ENCODE data around the gene ING2. TPM values are rescaled to one million over a fixed set of nuclear protein-coding genes. Genes with fewer than 3 reads are reported as not detected.

ING2 gene
- total RNA-seq, 1 donor from 2014 or later = 8.0 TPM

DNA sequence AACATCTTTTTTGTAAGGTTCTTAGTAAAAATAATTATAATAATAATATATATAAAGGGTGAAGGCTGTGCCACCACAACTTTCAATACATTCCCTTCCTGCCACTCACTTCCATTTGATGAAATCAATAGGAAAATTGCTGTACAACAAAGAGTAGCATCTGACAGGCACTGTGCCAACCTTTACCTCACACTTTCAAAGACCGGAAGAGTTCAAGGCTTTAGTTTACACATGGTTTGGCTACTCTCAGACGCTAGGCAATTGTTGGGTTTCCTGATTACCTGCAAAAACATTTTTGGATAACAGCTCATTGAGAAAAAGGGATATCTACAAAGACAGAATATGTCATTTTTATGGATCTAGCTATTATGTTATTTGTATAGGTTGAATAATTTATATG, 5.5 kb upstream of the ING2 start:
- no peak for DNase-seq (ENCODE audit: extremely low read depth, low read depth, low spot score)

DNA sequence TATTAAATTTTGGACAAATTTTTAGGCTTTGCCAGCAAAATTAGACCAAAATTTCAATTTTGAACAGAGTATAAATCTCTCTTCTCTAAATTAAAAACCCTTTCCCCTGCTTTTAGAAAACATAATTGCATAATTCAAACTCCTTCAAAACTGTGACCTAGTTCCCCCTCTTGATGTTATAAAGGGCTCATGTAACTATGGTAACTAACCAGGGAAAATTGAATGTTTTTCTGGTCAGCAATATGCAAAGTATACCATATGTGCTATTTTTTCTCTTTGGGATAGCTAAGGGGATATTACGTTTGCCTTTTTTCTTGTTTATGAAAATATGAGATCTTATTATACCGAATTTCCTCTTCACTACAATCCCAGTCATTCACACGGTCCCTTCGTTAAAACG, 5.1 kb upstream of the ING2 start:
- no peak for DNase-seq (ENCODE audit: extremely low read depth, low read depth, low spot score)

DNA sequence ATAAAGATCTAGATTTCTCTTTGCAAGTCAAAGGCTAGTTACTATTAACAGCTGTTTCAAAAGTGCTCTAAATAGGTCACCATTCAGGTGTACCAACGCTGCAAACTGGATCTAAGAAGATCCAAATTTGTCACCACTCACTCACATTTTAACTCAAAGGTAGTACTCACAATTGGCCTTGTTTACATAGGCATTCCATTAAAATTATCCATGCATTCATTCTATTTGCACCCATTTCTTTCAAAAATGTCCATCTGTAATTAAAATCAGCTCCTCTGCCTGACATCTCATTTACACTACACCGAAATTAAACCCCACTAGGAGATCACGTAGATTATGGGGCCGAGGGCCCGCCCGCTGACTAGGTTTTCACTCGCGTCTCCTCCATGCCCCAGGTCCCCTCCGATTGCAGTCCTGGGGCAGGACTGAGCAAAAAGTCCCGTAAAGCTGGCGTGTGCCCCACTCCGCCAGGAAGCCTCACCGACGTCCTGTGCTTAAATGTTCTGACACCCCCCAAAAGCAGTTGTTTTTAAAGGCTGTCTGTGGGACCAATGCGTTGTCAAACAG, 1.3 kb upstream of the ING2 start:
- no peak for DNase-seq (ENCODE audit: extremely low read depth, low read depth, low spot score)

DNA sequence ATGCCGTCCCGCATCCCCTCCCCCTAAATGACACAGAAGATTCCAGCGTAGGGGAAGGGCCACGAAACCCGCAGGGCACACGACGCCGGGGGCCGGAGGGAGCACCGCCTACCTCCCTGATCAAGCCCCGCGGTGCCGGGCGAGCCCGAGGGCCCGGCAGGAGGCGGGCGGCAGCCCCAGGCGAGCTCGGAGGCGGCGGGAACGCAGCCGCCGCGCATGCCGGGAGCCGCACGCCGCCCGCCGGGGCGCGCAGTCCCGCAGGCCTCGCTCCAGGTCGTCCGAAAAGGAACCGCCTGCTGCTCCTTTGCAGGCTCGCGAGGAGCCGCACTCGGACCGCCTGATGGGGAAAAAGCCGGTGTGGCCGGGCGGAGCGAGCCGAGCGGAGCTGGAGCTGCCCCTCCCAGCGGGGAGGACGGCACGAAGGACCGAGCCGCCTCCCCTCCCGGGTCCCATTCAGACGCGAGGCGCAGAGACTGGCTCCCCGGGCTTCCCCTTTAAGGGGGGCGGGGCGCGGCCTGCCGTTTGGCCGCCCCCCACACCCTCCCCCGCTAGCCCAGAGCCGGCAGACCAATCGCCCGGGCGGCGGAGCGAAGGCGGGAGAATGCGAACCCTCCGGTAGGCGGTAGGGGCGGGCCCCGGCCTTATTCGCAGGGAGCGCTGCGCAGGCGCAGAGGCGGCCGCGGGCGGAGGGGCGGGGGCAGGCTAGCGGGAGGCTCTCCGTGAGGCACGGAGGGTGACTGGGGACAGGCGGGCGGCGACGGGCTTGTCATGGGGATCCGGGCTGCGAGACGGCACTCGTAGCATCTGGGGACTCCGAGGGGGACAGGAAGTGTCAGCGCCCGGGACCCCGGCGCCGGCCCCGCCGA, 561 bp upstream of the ING2 start:
- DNase-seq (ENCODE audit: extremely low read depth, low read depth, low spot score) = no peak

DNA sequence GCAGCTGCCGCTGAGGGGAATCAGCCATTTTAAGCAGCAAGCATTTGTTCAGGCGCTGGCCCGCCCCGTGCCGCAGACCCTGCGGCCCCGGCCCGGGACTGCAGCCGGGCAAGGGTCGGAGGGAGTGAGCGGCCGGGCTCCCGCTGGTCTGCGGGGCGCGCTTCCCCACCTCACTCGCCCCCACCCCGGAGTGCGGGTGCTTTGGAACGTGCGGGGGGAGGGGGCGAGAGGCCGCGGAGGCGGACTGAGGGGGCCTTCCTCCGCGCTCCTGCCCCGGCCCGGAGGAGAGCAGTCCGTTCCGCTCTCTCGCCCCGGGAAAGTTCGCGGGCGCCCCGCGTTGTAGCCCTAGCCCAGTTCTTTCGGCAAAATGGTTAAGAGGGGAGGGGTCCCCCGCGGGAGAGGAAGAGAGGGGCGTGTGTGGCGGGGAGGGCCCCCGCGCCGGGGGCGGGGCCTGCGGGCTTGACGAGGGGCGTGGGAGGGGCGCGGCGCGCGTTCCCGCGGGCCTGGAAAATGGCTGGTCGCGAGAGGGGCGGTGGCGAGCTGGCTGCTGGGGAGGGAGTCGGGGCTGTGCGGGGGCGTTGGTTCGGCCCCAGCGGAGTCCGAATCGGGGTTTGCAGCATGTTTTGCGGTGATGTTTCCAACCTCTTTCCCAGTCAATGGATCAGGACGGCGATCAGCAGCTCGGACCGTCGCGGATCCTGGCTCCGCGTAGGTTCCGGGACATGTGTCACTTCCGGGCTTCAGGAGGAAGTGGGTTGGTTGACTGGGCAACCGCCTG, 942 bp downstream of the ING2 start:
- no peak for DNase-seq (ENCODE audit: extremely low read depth, low read depth, low spot score)

DNA sequence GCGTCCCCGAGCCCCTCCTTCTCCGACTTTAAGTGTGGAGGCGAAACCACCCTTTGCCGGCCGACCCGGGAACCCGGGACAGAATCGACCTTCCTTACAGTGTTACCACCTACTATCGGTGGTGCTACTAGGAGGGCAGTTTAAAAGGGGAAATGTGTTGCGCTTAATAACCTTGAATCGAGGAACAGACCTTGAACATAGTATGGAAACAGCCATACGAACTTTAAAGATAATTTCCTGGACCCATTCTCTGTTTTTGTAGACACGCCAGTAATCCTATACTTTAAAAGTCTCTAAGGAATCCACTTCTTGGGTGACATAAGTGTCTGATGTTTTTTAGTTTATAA, 1.5 kb downstream of the ING2 start:
- DNase-seq (ENCODE audit: extremely low read depth, low read depth, low spot score) = no peak

DNA sequence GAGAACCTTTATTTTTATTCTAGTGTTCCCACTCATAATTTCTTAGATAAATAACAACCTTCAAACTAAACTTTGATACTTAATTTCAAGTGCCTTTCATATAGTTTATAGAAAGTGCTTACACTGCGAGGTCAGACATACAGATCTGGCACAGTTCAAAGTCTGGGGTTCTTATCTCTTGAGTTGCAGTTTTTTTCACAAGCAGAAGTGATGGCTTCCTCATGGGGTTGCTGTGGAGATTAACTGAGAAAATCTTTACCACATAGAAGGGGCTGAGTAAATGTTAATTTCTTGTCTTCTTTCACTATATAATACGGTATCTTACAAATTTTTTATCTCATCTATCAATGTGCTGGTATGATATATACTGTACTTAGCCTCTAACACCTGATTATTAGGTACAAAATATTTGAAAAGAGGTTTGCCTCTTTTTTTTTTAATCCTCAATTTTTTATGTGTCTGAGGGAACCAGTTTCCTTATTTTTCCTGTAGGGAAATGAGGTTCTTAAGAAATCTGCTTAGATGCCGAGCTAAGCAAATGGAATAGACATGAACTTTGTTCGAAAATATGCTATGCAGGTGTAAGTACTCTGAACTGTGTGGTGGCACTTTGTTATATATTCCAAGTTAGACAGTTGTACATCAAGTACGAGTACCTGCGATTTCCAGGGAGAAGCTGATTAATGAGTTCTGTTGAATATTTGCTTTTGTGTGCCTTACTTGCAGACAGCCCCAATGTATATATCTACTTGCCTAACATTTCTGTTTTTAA, 3.3 kb downstream of the ING2 start:
- DNase-seq (ENCODE audit: extremely low read depth, low read depth, low spot score) = no peak

DNA sequence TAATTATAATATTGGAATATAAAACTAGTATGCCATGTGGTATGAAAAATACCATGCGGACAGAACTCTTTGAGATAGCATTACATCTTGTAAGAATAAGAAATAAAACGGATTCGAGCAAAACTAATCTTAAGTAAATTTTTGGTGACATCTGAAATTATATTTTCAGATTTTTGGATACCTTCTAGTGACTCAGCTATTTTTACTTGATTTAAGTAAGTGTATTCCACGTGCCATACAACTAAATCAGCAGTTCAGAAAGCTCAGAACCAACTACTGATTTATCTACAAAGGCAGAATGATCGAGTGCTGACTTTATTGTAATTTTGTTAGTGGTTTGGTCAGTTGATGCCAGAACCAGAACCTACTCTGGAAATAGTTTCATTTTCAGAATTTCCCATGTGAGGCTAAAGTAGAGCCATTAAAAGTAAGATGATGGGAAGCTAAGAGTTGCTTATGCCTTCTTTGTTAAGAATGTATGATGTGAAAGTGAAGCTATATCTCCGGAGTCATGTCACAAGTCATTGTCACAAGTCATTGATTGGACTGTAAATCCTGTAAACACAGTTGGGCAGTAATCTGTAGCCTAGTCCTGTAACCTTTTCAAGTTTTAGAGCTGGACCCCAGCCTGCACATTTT, 4.0 kb downstream of the ING2 start:
- DNase-seq (ENCODE audit: extremely low read depth, low read depth, low spot score) = no peak

DNA sequence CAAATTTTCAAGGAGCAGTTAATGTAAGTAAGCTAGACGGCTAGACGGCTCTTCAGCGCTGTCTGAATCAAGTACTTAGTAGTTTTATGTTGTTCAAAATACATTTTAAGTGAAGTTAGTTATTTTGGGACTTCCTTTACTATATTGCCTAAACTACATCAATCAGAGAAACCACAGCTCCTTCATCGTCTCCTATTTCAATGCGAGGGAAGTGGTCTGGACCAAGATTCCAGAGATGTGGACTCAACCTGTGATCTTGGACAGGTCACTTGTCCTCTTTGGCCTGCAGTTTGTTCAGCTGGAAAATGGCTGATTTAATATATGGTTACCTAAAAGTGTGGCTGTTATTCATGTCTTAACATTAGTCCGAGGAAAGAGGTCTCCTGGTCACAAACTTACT, 10.6 kb downstream of the ING2 start:
- DNase-seq (ENCODE audit: extremely low read depth, low read depth, low spot score) = no peak

DNA sequence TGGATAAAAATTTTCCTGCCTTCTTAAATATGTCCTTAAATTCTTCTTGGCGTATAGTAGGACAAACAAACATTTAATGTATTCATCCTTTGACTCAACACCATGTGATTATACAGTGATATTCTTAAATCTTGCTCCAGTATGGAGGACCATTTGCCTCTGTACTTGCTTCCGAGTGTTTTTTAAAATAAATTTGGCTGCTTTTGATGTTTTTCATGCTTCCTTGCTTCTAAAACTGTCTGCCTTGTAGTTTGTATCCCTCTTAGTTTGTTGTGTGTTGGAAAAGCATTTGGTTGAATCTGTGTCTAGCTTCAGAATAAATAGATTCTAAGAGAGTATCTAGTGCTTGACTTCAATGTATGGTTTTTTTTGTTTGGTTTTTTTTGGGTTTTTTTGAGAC, 12.3 kb downstream of the ING2 start:
- DNase-seq (ENCODE audit: extremely low read depth, low read depth, low spot score) = no peak

DNA sequence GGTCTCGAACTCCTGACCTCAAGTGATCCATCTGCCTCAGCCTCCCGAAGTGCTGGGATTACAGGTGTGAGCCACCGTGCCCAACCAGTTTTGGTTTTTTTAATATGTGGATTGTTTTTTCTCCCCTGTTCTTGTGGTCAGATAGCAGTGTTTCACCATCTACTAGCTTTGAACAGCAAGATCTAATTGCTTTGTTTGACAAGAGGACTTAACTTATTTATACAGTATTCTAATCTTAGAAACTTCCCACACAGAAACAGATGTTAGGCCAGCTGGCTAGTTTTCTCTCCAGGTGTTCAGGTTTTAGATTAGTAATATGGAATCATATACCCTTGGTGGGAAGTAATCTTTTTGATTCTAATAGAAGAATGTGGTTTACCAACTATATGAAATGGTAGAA, 12.9 kb downstream of the ING2 start:
- DNase-seq (ENCODE audit: extremely low read depth, low read depth, low spot score) = no peak

DNA sequence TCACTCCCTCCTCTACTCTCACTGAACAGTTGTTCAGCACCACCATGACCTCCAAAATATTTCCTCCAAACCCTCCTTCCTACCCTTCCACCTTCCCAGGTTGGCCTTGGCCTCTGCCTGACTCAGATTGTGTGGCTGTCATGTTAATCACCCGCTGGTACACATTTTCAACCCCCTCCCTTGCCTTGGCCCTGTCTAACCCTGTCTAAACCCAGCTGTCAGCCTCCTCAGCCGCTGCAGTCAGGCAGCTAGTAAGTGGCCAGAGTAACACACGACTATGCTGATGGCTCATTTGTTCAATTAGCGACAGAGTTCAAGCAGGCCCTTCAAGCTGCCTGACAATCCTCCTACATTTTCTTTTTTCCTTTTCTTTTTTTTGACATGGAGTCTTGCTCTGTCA, 18.0 kb downstream of the ING2 start:
- DNase-seq (ENCODE audit: extremely low read depth, low read depth, low spot score) = no peak

DNA sequence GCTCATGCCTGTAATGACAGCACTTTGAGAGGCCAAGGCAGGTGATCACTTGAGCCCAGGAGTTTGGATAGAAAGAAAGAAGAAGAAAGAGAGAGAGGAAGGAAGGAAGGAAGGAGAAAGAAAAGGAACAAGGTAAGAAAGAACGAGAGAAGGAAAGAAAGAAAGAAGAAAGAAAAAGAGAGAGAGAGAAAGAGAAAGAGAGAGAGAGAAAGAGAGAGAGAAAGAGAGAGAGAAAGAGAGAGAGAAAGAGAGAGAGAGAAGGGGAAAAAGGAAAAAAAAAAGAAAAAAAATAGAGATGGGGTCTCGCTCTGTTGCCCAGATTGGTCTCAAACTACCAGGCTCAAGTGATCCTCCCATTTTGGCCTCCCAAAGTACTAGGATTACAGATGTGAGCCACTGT, 22.5 kb downstream of the ING2 start:
- DNase-seq (ENCODE audit: extremely low read depth, low read depth, low spot score) = no peak

DNA sequence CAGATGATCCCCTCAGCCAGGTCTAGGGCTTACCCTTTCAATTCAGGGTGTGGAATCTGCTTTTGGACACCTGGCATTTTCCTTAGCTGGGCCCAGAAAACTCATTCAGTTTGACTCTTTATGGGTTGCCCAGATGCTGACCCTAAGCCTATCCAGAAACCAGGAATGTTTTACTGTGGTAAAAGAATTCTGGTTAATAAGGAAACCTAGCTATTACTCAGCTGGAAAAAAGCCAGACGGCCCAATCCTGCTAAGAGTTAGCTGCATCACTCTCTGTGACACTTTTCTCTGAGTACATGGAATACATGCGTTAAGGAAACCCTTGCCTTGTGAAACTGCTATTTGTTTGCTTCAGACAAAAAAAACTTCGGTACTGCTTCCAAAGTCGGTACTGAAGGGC, 28.0 kb downstream of the ING2 start:
- no peak for DNase-seq (ENCODE audit: extremely low read depth, low read depth, low spot score)

DNA sequence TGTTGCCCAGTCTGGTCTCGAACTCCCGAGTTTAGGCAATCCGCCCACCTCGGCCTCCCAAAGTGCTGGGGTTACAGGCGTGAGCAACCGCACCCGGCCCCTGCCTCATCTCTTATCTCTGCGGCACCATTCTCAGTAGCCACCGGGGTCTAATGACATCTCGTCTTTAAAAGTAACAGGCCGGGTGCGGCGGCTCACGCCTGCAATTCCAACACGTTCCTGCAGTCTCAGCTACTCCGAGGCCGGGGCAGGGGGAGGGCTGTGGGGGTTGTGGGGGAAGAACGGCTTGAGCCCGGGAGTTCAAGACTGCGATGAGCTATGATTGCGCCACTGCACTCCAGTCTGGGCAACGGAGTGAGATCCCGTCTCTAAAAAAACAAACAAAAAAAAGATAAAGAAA, 28.8 kb downstream of the ING2 start:
- DNase-seq (ENCODE audit: extremely low read depth, low read depth, low spot score) = no peak

DNA sequence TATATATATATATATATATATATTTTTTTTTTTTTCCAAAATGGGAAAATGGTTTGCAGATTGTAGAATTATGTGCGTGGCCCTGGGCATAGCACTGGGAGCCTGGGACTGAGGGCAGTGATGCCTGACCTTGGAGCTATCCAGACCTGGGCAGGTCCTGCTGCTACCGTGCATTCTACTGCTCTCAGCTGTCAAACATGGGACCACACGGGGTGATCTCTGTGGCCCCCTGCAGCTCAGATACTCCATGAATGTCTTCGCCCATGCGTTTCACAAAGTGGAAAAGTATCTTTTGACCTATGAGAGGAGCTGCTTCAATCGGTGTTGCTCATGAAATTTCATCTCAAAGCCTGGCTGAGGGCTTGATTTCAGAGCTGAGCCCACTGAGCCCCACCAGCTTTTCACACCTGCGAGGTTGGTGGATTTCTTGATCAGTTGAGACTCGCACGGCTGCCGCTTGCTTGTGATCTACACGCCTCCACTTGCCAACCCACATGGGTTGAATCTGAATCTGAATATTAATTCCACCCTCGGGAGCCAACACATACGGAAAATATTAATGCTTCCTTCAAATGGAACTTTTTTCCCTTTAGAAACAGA, 35.7 kb downstream of the ING2 start:
- DNase-seq (ENCODE audit: extremely low read depth, low read depth, low spot score) = no peak

DNA sequence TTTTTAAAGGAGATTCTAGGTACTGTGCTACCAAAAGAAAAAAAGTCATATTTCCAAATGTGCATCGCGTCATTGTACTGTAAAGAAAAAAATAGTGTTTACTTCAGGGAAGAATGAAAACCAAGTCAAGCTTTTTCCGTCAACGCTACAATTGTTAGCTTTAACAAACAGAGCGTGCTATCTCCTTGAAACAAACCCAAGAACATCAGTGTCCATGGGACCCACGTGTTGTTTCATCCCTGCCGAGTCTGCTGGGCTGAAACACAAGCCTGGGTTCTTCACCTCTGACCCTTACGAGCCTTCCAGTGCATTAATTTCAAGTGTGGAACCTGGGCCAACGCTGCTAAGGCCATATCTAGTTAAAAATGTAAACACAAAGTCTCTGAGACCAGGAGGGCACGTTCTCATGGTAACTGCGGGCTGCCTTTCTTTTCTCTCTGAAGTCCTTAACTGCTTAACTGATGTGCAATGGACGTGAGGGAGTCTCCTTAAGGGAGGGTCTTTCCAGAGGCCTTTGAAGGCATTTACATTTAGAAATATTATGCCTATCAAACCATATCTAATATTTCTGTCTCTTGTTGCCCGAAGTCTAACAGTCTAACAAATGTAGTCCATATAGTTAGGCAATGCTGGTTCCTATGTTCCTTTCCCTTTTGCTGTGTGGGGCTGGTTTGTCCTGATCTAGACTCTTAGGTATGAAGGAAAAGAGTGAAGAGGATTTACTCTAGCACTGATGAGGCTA, 36.3 kb downstream of the ING2 start:
- DNase-seq (ENCODE audit: extremely low read depth, low read depth, low spot score) = no peak

DNA sequence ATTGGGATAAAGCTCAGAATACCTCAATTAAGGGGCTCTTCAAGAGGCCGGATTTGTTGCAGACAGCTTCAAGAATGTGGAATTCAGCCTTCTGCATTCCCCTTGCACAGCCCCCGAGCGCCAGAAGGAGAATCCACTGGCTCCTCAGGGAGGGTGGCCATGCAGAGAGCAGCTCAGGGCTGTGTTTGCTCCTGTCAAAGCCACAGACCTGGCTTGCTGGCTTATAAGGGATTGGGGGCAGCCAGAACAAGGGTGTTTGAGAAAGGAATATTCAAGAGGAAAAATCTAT, 36.8 kb downstream of the ING2 start:
- DNase-seq (ENCODE audit: extremely low read depth, low read depth, low spot score) = no peak

DNA sequence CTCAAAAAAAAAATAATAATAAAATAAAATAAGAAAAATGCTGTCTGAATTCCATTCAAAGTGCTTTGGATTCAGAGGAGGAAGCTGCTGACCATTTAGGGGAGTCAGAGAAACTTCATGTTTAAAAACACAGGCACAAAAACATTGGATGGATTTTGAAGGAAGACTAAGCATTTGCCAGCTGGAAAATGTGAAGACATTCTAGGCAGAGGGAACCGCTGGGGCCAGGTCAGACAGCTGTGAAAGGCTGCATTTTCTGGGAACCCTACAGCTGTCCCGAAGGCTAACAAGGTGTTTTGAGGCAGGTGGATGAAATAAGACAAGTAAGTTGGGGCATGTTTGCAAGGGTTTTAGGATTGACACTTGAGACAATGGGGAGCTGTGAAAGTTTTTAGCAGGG, 38.6 kb downstream of the ING2 start:
- DNase-seq (ENCODE audit: extremely low read depth, low read depth, low spot score) = no peak

DNA sequence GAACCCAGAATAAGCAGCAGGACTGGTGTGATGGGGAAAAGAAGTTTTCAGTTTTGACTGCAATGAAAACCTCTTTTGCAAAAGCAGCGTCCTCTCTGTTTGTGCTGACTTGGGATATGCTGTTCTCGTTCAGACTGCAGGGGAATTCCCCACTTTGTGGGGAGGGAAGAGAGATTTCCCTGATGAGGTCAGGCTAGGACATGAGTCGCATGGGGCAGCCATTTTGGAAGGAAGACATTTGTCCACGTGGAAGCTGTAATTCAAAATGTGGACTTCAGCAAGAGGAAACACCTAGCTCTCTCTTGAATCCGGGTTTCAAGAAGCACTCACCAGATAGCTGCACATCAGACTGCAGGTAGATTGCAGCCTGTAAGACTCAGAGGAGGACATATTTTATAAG, 39.3 kb downstream of the ING2 start:
- no peak for DNase-seq (ENCODE audit: extremely low read depth, low read depth, low spot score)
